ENCODE measurements around the gene HOXC4.

GRCh38 chr12:54005531-54005852 lies 48.1 kb upstream of the HOXC4 start:
- TF ChIP-seq EZH2phosphoT487 (IDR thresholded peaks at IDR 0.05; ENCODE audit: insufficient read depth, low read depth) (no peak), EZH2 (IDR thresholded peaks at IDR 0.05; ENCODE audit: insufficient read depth, poor library complexity, severe bottlenecking) (no peak)

All from GM23248 (cell line).